NK-92 (cell line): ENCODE results near the gene CYP46A1.

ENCODE experiments used
- DNase-seq: peaks from one replicate; lab custom pipeline; 2025; ENCODE audit not compliant: unreplicated experiment; lab: John Stamatoyannopoulos, UW

Gene CYP46A1

GRCh38 chr14:99707420-99707819, 23.3 kb downstream of the CYP46A1 start:
- no peak for DNase-seq

- DNase-seq = no peak
Measured at GRCh38 chr14:99707921-99708320, 23.8 kb downstream of the CYP46A1 start.

- DNase-seq = no peak
Measured at GRCh38 chr14:99708449-99708848, 24.4 kb downstream of the CYP46A1 start.

GRCh38 chr14:99713972-99714371, 29.9 kb downstream of the CYP46A1 start:
- DNase-seq = no peak

- DNase-seq = no peak
Measured at GRCh38 chr14:99715266-99716000, 31.3 kb downstream of the CYP46A1 start.

- DNase-seq = no peak
Measured at GRCh38 chr14:99716091-99716849, 32.2 kb downstream of the CYP46A1 start.

GRCh38 chr14:99716850-99717681, 33.0 kb downstream of the CYP46A1 start:
- DNase-seq = no peak

GRCh38 chr14:99717682-99718013, 33.5 kb downstream of the CYP46A1 start:
- DNase-seq = no peak

GRCh38 chr14:99718031-99718810, 34.1 kb downstream of the CYP46A1 start:
- no peak for DNase-seq

- DNase-seq = no peak
Measured at GRCh38 chr14:99718811-99719192, 34.7 kb downstream of the CYP46A1 start.

- no peak for DNase-seq
Measured at GRCh38 chr14:99720941-99721791, 37.1 kb downstream of the CYP46A1 start.

- no peak for DNase-seq
Measured at GRCh38 chr14:99721792-99722516, 37.9 kb downstream of the CYP46A1 start.

GRCh38 chr14:99722741-99723140, 38.6 kb downstream of the CYP46A1 start:
- DNase-seq = no peak

GRCh38 chr14:99724196-99724891, 40.2 kb downstream of the CYP46A1 start:
- no peak for DNase-seq

GRCh38 chr14:99724939-99725773, 41.1 kb downstream of the CYP46A1 start:
- DNase-seq = no peak

GRCh38 chr14:99725774-99726537, 41.9 kb downstream of the CYP46A1 start:
- DNase-seq = no peak

- no peak for DNase-seq
Measured at GRCh38 chr14:99726538-99727095, 42.5 kb downstream of the CYP46A1 start.
